ENCODE results near the gene ENTR1.

ENTR1 gene

DNA sequence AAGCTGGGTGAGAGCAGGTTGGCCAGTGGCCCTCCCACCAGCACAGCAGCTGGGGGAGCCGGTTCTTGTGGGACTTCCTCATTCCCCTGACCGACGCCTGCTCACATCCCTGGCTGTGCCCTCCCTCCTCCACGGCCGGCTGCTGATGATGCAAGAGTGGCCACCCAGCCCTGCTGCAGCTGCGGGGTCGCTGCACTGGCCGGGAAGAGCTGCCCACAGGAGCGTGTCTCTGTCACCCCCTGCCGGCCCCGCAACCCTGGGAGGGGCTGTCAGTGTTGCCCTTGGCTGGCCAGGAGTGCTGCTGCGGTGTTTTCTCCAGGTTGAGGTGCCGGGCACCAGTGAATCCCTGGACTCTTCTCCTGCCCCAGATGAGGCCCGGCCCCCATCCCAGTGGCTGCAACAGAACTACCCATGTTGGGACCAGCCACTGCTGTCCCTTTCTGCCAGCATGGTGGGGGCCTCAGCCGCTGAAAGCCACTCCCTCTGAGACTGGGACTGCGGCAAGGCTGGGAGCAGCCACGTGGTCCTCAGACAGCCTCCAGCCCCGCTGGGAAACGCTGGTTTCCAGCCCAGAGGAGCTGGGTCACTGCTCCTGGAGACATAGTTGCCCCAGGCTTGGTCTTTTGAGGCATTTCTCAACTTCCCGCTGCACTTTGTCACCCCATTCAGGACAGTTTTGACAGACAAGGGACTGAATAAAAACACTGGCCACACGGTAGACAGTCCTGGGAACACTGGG is 37.7 kb downstream of the ENTR1 start:
- no peak for TF ChIP-seq CTCF (conservative IDR thresholded peaks at IDR 0.05)
- H3K27ac ChIP-seq, result no peak overlapping the region

- no peak overlapping the region for H3K27ac ChIP-seq
- TF ChIP-seq CTCF (conservative IDR thresholded peaks at IDR 0.05), result no peak
Measured at GRCh38 chr9:136372006-136372405, 38.4 kb downstream of the ENTR1 start.

GRCh38 chr9:136371533-136371880 is 38.9 kb downstream of the ENTR1 start:
- no peak for TF ChIP-seq CTCF (conservative IDR thresholded peaks at IDR 0.05)

GRCh38 chr9:136370687-136371532 is 39.5 kb downstream of the ENTR1 start:
- no peak overlapping the region for H3K27ac ChIP-seq
- no peak for TF ChIP-seq CTCF (conservative IDR thresholded peaks at IDR 0.05)

More at GRCh38 chr9:136371533-136371880, 38.9 kb downstream of the ENTR1 start:
- no peak overlapping the region for H3K27ac ChIP-seq

- no peak for TF ChIP-seq CTCF (conservative IDR thresholded peaks at IDR 0.05)
- H3K27ac ChIP-seq, result no peak overlapping the region
Measured at GRCh38 chr9:136370037-136370436, 40.4 kb downstream of the ENTR1 start.

- TF ChIP-seq CTCF (conservative IDR thresholded peaks at IDR 0.05), result no peak
- H3K27ac ChIP-seq, result no peak overlapping the region
Measured at GRCh38 chr9:136368190-136368589, 42.2 kb downstream of the ENTR1 start.

DNA sequence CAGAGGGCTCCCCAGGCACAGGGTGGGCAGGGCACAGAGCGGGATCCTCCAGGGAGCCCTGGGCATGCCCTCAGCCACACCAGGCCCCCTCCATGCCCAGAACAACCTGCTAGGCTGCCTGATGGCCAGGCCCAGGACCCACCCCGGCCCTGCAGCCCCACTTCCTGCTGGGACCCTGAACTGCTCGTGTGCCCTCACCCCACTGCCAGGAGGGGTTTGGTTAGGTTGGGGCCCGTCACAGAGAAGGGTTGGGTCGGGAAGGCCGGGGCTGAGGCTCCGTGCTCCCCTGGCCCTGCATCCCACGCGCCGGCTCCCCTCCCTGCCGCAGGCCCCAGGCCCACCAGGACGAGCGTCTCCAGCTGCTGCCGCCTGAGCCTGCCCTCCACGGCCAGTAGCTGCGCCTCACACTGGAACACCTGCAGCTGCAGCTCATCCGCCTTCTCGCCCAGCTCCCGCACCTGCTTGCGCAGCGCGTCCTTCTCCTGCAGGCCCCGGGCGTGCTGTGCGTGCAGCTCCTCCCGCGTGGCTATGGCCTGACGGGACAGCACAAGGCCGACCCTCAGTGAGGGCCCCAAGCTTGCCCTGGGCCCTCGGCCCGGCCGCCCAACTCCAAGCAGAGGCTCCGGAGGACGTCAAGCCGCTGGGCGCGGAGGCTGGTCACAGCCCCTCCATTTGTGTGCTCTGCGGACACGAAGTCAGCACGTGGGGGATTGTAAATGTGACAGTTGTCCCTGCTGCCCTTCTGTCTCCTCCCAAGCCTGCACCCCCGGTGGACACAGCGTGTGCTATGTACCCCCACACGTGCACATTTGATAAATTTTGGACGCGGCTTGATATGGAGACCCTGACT is 42.9 kb downstream of the ENTR1 start:
- no peak overlapping the region for H3K27ac ChIP-seq
- TF ChIP-seq CTCF (conservative IDR thresholded peaks at IDR 0.05), result no peak
